COLO668 (cell line): Measurements from ENCODE around the gene CPA5.

Source experiments
- DNase-seq: peaks from one replicate; lab custom pipeline; 2025; ENCODE audit not compliant: unreplicated experiment; lab: John Stamatoyannopoulos, UW

Gene CPA5

DNA sequence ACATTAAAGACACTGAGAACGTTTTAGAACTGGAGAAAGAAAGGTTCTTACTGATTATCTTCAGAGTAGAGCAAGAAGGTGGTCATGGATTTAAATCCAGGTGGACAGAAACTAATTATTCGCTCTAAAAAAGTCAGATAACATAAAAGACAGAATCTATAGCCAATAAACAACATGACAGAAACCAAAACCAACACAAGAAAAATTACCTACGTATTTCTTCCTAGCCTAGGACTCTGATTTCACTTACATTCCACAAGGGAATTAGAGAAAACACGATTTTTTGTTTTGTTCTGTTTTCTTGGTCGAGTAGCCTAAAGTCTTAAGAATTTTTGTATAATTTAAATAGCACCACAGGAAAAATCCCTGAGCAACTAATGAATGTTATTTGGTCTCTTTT is 50.8 kb downstream of the CPA5 start:
- DNase-seq = no peak

DNA sequence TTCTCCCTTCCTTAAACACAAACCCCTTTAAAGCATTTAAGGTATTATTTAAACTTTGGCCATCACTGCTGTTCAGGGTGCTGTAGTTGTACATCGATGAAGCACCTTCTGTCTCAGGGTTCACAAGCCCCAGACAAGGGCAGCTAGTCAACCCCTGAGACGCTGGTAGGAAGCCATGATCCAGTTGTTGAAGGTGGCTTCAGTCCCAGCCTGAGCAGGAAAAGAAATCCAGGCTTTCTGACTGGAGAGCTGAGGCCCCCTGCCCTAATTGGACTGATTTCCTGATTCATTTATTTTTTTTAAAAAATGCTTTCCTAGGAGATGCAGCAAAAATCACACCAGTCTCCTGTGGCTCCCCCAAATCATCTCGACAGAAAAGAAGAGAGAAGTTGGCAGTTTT is 51.5 kb downstream of the CPA5 start:
- DNase-seq = no peak

DNA sequence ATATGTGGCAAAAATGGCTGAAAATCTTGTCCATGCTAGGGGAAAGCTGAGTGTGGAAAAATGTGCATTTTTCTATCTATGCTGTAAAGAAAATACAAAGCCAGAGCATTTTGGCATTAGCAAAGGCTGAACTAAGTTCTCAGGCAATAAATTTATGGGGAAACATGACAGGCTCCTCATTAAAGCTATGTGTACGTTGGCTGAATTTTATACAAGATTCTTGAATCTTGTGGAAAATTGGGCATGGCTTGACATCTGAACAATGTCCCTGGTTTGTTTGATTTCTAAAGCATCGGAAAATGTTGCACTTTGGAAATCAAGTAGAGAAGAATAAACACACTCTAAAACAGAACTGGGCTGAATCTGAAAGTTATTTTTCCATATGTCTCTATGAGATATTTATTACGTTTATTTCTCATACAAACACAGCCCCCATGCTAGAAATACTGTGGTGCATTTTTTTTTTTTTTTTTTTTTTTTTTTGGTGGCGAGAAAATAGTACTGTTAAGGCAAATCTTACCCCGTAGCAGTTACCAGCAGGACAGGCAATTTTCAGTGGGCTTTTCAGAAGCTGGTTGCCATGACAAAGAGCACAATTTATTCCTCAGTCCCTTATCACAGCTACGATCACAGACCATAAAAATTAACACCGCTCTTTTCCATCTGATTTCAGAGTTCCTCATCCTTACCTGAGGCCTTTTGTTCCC is 52.6 kb downstream of the CPA5 start:
- DNase-seq = no peak

DNA sequence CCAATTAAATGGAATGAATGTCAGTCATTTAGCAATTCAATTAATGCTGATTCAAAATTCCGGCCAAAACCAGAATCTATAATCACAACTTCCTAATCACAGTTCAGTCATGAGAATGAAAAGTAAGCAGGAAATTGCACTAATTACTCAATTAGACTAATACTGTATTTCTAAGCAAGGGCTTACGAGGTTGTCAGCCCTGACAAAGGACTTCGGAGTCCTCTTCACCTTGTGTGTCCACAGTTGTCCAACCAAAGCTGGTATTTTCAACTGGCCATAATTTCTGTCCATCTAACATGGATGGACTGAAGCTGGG is 53.1 kb downstream of the CPA5 start:
- no peak for DNase-seq

DNA sequence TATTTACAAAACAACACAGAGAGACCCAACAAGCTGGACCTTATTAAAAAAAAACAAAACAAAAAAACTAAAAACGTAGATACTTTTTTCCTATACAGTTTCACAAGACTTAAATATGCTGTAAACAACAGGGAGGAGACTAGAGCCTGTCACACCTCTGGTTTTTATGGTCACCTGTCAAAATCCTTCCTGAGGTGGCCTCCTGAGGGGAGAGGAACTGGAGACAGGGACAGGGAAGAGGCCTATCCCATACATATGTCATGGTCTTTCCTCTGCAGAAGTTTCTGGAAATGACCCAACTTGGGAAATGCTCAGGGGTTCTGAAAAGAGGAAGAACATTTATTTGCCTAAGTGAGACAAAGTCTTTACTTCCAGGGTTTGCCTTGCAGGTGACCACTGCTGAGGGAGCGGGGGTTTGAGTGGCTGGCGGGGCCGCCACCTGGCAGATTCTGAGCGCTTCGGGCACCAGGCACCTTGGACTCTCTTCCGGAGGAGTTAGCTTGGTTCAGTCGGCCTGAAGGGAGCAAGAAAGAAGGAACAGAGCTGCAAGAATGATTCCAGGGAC is 54.0 kb downstream of the CPA5 start:
- DNase-seq = no peak

DNA sequence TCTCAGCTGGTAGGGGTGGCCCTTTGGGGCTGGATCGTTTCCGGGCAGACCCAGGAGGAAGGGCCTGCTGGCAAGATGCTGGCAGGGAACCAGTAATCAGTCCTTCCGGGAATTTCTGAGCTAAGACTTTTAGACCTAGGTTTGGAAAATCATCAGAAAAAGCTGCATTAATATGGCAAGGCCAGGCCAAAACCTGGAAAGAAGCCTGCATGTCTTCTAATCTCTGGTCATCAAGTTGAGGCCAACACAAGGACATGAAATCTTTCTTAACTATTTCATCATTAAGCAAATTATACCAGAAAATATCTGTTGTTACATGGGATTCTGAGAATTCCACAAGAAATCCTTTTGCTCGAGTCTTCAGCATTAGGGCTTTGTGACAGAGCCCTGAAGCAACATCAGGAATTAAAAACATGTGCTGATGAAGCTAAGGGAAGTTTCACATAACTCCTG is 55.5 kb downstream of the CPA5 start:
- DNase-seq = no peak

DNA sequence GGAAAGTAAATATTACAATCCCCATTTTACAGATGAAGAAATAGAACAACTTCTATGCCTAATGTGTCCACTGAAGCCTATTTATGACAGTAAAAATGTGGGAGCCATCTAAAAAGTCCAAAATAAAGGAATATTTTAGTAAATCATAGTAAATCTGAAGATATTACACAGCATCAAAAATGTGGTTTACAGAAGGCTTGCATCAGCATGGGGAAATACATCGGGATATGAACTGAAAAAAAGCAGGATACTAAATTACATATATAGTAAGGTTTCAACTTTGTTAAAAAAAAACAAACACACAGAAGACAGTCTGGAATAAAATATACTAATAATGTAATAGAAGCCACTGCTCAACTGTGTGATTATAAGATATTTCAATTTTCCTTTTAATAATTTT is 56.5 kb downstream of the CPA5 start:
- no peak for DNase-seq

DNA sequence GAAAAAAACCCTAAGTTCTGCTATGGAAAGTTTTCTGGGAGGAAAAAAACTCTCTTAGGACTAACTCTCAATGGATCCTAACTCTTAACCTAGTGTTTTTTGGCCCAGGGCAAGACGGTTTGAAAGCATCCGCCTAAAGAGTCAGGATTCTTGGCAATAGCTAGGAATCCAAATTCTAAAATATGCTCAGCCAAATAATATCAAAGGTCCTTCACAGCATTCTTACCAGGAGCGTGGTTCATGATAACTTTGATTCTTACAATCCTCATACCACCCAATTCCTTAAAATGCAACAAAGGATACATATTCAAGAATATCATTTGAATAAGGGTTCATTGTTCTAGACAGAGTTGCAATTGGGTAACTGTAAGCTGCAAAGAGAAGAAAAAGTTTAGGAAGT is 57.0 kb downstream of the CPA5 start:
- no peak for DNase-seq

DNA sequence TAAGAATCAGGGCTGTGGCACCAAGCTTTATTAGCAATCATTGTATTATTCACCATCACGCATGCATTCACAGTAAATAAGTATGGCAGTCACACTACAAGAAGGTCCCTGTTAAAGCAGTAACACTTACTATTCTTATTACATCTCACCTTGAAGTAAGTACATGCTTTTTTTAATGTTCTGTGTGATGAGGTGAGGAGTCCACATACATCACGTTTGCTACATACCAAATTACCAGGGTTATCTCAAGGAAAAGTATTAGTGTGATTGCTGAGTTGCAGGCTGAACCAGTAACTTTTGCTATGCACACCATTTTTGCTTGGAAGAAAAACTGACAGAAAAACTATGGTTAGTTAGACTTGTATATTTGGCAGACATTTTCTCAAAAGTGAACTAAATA is 60.4 kb downstream of the CPA5 start:
- no peak for DNase-seq

DNA sequence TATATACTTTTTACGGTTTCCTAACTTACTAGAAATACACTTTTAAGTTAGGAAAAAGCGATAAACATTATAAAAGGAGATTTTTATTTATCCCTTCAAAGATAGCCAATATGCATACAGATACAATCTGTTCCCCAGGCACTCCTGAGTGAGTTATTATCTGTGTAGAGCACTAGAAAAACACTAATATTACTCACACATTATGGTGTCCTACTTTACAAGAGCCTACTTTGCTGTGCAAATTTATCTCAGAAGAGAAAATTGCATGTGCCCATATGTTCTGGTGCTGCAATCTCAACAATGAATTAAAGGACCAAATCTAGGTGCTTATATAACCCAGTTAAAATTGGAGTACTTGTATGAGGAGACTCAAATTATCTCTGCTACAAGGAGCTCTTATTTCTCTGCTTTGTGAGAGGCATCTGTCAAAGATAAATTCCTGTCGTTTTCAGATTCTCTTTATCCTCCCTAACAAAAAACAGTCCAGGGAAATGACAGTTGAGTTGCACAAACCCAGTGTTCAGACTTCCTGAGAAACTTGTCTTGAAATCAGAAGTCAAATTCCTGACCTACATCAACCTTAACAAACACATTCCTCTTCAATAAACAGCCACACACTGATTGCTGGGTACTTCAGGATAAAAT is 64.6 kb downstream of the CPA5 start:
- no peak for DNase-seq

DNA sequence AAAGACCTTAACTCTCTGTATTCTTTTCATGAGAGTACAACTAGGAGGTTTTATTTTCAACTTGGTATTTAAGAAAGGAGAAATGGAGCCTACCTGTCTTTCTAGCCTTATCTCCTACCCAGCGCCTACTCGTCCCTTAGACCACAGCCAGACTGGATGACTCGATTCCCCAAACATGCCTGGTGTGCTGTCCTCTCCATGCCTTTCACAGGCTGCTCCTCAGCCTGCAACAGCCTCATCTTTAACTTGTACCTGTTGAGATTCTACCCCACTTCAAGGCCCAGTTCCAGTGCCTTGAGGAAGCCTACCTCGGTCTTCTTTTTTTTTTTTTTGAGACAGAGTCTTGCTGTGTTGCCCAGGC is 65.1 kb downstream of the CPA5 start:
- no peak for DNase-seq

DNA sequence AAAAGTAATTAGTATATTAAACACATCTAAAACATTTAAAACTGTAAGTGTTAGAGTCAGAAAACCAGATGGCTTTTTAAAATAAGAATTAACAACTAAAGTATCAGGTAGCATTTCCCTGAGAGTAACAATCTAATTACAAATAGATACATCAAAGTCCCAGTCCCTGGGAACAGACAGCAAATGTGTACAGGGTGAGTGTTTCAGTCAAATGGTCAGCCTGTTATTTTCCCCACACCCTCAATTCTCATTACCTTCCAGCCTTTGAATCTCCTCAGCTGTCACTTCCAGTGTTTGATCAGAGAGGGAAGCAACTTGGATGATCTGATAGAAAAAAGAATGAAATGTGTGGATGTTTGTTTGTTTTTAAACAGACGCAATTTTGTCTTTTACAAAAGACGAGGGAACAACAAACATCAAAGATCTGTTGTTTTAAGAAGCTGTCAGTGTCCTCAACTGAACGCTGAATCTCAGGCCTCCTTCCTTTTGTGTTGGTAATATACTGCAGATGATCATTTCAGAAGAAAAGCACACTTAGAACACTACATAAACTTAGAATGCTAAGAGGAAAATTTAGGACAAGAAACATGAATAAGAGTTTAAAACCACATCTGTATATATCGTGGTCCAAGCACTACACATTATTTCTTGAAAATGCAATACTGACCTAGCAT is 66.4 kb downstream of the CPA5 start:
- no peak for DNase-seq

DNA sequence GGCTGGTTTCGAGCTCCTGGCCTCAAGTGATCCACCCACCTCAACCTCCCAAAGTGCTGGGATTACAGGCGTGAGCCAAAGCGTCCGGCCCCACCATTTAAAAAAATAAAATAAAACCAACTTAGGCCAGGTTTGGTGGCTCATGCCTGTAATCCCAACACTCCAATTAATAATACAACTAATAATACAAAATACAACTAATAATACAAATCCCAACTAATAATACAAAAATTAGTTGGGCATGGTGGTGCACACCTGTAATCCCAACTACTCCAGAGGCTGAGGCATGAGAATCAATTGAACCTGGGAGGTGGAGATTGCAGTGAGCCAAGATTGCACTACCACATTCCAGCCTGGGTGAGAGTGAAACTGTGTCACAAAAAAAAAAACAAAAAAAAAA is 68.6 kb downstream of the CPA5 start:
- DNase-seq = no peak

DNA sequence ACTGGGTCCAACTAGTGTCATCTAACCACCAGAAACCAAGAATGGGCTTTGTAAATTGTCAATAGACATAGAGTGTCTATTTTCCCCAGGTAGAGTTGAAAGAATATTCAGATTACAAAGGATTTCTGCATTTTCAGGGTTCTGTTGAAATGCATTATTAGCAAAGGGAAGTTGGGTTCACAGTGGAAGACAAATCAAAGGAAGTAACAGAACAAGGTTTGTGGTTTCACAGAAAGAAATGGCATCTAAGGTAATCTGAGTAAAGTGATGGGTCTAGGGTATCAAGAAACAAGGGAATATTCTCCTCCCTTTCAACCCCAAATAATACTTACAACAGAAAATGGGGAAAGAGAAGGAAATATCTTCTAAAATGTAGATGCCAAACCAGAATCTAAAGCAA is 70.4 kb downstream of the CPA5 start:
- DNase-seq = no peak

DNA sequence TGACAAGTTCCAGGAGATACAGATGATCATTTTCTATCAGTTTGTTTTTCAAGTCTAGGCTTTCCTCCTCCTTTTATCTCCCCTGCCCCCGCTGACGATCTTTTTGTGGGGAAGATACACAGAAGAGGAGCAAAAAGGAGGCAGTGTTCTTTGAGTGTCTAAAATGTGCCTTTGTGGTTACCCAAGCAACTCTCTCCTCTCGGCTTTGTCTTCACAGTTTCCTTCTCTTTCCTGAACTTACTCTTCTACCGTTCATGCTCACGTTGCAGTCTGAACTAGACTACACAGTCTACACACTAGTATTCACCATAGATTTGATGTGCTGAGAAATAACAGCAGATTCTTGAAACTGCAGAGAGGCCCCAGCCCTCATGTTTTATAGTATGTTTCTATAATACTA is 72.6 kb downstream of the CPA5 start:
- DNase-seq = no peak

DNA sequence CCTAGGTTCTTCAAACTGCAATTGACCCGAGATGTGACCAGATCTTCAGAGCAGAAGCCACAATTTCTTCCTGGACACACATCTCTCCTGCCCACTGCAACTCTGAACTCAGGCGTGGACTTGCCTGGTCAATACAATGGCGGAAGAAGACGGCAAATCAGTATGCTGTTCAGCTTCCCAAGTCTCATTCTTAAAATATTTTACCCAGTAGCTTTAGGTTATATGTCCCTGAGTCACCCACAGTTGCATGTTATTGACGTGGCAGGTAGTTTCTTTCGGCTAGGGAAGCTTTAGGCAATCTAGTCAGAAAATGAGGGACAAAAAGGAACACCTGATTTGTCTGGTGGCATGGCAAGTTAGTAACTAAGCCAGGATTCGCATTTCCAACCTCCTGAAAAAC is 73.7 kb downstream of the CPA5 start:
- no peak for DNase-seq
